C4-2B (cell line): ENCODE measurements around the gene ZNF80.

ENCODE experiments used
- CTCF ChIP-seq: fragments of 450-650 bp; conservative IDR thresholded peaks from 2 replicates; pipeline ENCODE4 v1.5.1; 2017; ENCODE audit warnings: mild to moderate bottlenecking
- ZFX ChIP-seq: fragments of 450-650 bp; IDR thresholded peaks from 2 replicates; pipeline ENCODE4 v1.6.1; 2017

GRCh38 chr3:114207768-114208167 is 29.6 kb downstream of the ZNF80 start:
- TF ChIP-seq CTCF (no peak), ZFX (no peak)
